A673 (cell line): ENCODE results near the gene LRTM2. TPM values are rescaled to one million over a fixed set of nuclear protein-coding genes. Genes with fewer than 3 reads are reported as not detected.

ENCODE experiments used
- BruUV-seq: library from RNA; stranded (reverse); fragments of 400-500 nt; replicated peaks from 2 replicates; lab custom pipeline; 2021; lab: Mats Ljungman, UMichigan
- CTCF ChIA-PET: fragments of 300-600 bp; sonication (Branson Sonifier 250); formaldehyde crosslinking; loops from one replicate; lab custom pipeline; 2022; ENCODE audit warnings: antibody characterized with exemption; lab: Charles Lee
- POLR2A ChIA-PET: fragments of 300-600 bp; sonication (Branson Sonifier 250); formaldehyde crosslinking; loops from one replicate; lab custom pipeline; 2022; ENCODE audit warnings: antibody characterized with exemption; ENCODE audit not compliant: low non-redundant PET; lab: Charles Lee
- DNase-seq: peaks from one replicate; pipeline ENCODE4 v3.0.0-alpha.2; 2015; ENCODE audit warnings: low spot score
- H3K27ac ChIP-seq: fragments of 200-600 bp; sonication (generic); 2 replicates; pipeline ENCODE4 v1.5.1; 2016; ENCODE audit warnings: mixed run types, low read depth, mild to moderate bottlenecking, mixed read lengths, antibody characterized with exemption, low read length; ENCODE audit not compliant: poor library complexity, severe bottlenecking
- H3K27me3 ChIP-seq: fragments of 200-600 bp; sonication (generic); replicated peaks from 2 replicates; pipeline ENCODE4 v1.6.1; 2017; ENCODE audit warnings: mixed run types, low read depth, mild to moderate bottlenecking, mixed read lengths, antibody characterized with exemption, low read length; ENCODE audit not compliant: insufficient read depth, poor library complexity
- H3K36me3 ChIP-seq: fragments of 200-600 bp; sonication (generic); 2 replicates; pipeline ENCODE4 v1.6.1; 2016; ENCODE audit warnings: mixed run types, mild to moderate bottlenecking, mixed read lengths, antibody characterized with exemption, low read length; ENCODE audit not compliant: insufficient read depth, poor library complexity, severe bottlenecking
- H3K4me1 ChIP-seq: fragments of 200-600 bp; sonication (generic); 2 replicates; pipeline ENCODE4 v1.6.1; 2017; ENCODE audit warnings: mixed run types, mild to moderate bottlenecking, mixed read lengths, antibody characterized with exemption, low read length; ENCODE audit not compliant: insufficient read depth, poor library complexity, severe bottlenecking
- H3K4me3 ChIP-seq: fragments of 200-600 bp; sonication (generic); 2 replicates; pipeline ENCODE4 v1.5.1; 2016; ENCODE audit warnings: low read depth, mixed run types, mild to moderate bottlenecking, mixed read lengths, low read length; ENCODE audit not compliant: poor library complexity, severe bottlenecking
- H3K9me3 ChIP-seq: fragments of 200-600 bp; sonication (generic); 2 replicates; pipeline ENCODE4 v1.6.1; 2016; ENCODE audit warnings: mixed run types, low read depth, mild to moderate bottlenecking, mixed read lengths, antibody characterized with exemption, low read length; ENCODE audit not compliant: poor library complexity, severe bottlenecking
- CTCF ChIP-seq: fragments of 300-800, 200-600 bp; sonication (generic); conservative IDR thresholded peaks from 2 replicates; pipeline ENCODE4 v1.5.1; 2017; ENCODE audit warnings: low read depth, mild to moderate bottlenecking, antibody characterized with exemption, low read length, moderate library complexity, mixed read lengths
- EZH2 ChIP-seq: fragments of 200-600 bp; sonication (generic); IDR thresholded peaks from 2 replicates; pipeline ENCODE4 v1.6.1; 2017; ENCODE audit warnings: borderline replicate concordance, low read depth, mild to moderate bottlenecking, mixed read lengths, antibody characterized with exemption, low read length; ENCODE audit not compliant: poor library complexity, severe bottlenecking
- intact Hi-C: fragments of 100-400 bp; cut with micrococcal nuclease; formaldehyde crosslinking; loops from one replicate; pipeline ENCODE4 v1.10.0; 2022; ENCODE audit not compliant: unreplicated experiment
- total RNA-seq: library from RNA; stranded (reverse); gene quantifications from 2 replicates; pipeline ENCODE4 v1.2.3, GENCODE V29; 2021

Gene LRTM2
- total RNA-seq, 1 experiment from 2014 or later = not detected

DNA sequence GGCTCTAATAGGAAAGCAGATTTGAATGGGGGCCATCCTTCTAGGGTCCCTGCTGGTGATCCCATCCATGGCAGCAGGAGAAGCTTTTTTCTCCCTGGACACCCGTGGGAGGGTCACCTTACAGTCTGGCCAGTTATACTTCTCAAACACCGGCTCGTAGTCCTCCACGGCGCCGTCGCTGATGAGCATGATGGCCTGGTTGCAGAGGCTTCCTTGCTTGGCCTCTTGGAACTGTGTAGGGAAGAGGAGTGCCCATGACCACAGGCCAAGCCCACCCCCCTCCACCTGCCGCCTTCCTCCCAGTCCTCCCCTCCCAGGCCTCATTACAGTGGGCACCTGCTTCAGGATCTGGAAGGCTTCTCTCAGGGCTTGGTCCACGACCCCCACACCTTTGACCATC is 64.3 kb downstream of the LRTM2 start:
- no peaks in the 10 kb centered on the region for H3K4me1 ChIP-seq
- no peaks in the 10 kb centered on the region for H3K9me3 ChIP-seq
- BruUV-seq = no TSS peak
- DNase-seq = no peak
- H3K27me3 ChIP-seq = no peaks in the 10 kb centered on the region
- no peak for TF ChIP-seq EZH2
- no peak for TF ChIP-seq CTCF
- H3K36me3 ChIP-seq = no peaks in the 10 kb centered on the region
- CTCF ChIA-PET = no interaction called here
- intact Hi-C loops = no loop called here
- no peak overlapping the region for H3K27ac ChIP-seq
- no peak overlapping the region for H3K4me3 ChIP-seq
- POLR2A ChIA-PET = interaction anchor here (0.7 kb wide), 1 partner anchor 19 kb away, joined by 3 read pairs; no protein-coding TSS in a partner anchor

- ChIA-PET CTCF (no interaction called here), POLR2A (interaction anchor here (0.7 kb wide), 1 partner anchor 19 kb away, joined by 3 read pairs; no protein-coding TSS in a partner anchor)
- TF ChIP-seq CTCF (no peak), EZH2 (no peak)
- BruUV-seq = no TSS peak
- H3K36me3 ChIP-seq = no peaks in the 10 kb centered on the region
- intact Hi-C loops = no loop called here
- H3K27me3 ChIP-seq = no peaks in the 10 kb centered on the region
- no peaks in the 10 kb centered on the region for H3K9me3 ChIP-seq
- no peak overlapping the region for H3K27ac ChIP-seq
- DNase-seq = no peak
- H3K4me3 ChIP-seq = no peak overlapping the region
- H3K4me1 ChIP-seq = no peaks in the 10 kb centered on the region
Measured at GRCh38 chr12:1885082-1885596, 64.8 kb downstream of the LRTM2 start.

GRCh38 chr12:1885599-1886245 is 65.4 kb downstream of the LRTM2 start:
- TF ChIP-seq CTCF (no peak), EZH2 (no peak)
- intact Hi-C loops = no loop called here
- Histone ChIP-seq H3K4me1 (no peaks in the 10 kb centered on the region), H3K9me3 (no peaks in the 10 kb centered on the region), H3K27me3 (no peaks in the 10 kb centered on the region), H3K4me3 (no peak overlapping the region), H3K36me3 (no peaks in the 10 kb centered on the region), H3K27ac (no peak overlapping the region)
- CTCF ChIA-PET = no interaction called here
- no TSS peak for BruUV-seq
- POLR2A ChIA-PET = no interaction called here
- no peak for DNase-seq

Other genes starting within 250 kb of the LRTM2 start
- gene FBXL14, start 226.0 kb upstream of the LRTM2 start, total RNA-seq = 19.3 and 21.2 TPM in 2 replicates
- 0.34 and 0.59 TPM in 2 replicates for gene WNT5B, start 191.3 kb upstream of the LRTM2 start, total RNA-seq
- gene ADIPOR2, start 129.5 kb upstream of the LRTM2 start, total RNA-seq = 74.4 and 84.0 TPM in 2 replicates
- 0.41 and 1.2 TPM in 2 replicates for gene CACNA2D4, start 98.1 kb downstream of the LRTM2 start, total RNA-seq
- gene DCP1B, start 183.9 kb downstream of the LRTM2 start, total RNA-seq = 8.8 and 9.7 TPM in 2 replicates
- 3.7 and 5.2 TPM in 2 replicates for gene CACNA1C, start 232.4 kb downstream of the LRTM2 start, total RNA-seq